Activated effector memory CD4-positive, alpha-beta T cell treated with Interleukin-2 at 50 U/mL for 16 hours (primary cell): Measurements from ENCODE around the gene ATP8A2.

ENCODE experiments used
- DNase-seq: peaks from one replicate; pipeline ENCODE4 v3.0.0-alpha.2; 2020

ATP8A2 gene

GRCh38 chr13:25689539-25689938, 317.8 kb downstream of the ATP8A2 start:
- no peak for DNase-seq

- DNase-seq: no peak
Observed at GRCh38 chr13:25690582-25690981, 318.8 kb downstream of the ATP8A2 start.

GRCh38 chr13:25691654-25692053, 319.9 kb downstream of the ATP8A2 start:
- no peak for DNase-seq

GRCh38 chr13:25692099-25692498, 320.3 kb downstream of the ATP8A2 start:
- no peak for DNase-seq

GRCh38 chr13:25699056-25699455, 327.3 kb downstream of the ATP8A2 start:
- no peak for DNase-seq

GRCh38 chr13:25699600-25699999, 327.8 kb downstream of the ATP8A2 start:
- DNase-seq: no peak

GRCh38 chr13:25701304-25701703, 329.5 kb downstream of the ATP8A2 start:
- no peak for DNase-seq

GRCh38 chr13:25702386-25702785, 330.6 kb downstream of the ATP8A2 start:
- DNase-seq: no peak

GRCh38 chr13:25707726-25708125, 336.0 kb downstream of the ATP8A2 start:
- DNase-seq: no peak

GRCh38 chr13:25708268-25708667, 336.5 kb downstream of the ATP8A2 start:
- DNase-seq: no peak

GRCh38 chr13:25709088-25709487, 337.3 kb downstream of the ATP8A2 start:
- no peak for DNase-seq

- no peak for DNase-seq
Observed at GRCh38 chr13:25715760-25716159, 344.0 kb downstream of the ATP8A2 start.

- DNase-seq: no peak
Observed at GRCh38 chr13:25717666-25718197, 346.0 kb downstream of the ATP8A2 start.

GRCh38 chr13:25719666-25720065, 347.9 kb downstream of the ATP8A2 start:
- no peak for DNase-seq

- no peak for DNase-seq
Observed at GRCh38 chr13:25722893-25723292, 351.1 kb downstream of the ATP8A2 start.

- DNase-seq: no peak
Observed at GRCh38 chr13:25725104-25725503, 353.3 kb downstream of the ATP8A2 start.

GRCh38 chr13:25727250-25727649, 355.5 kb downstream of the ATP8A2 start:
- DNase-seq: no peak

GRCh38 chr13:25727810-25728209, 356.0 kb downstream of the ATP8A2 start:
- DNase-seq: no peak

GRCh38 chr13:25729201-25729600, 357.4 kb downstream of the ATP8A2 start:
- no peak for DNase-seq

GRCh38 chr13:25731037-25731436, 359.3 kb downstream of the ATP8A2 start:
- DNase-seq: no peak

- DNase-seq: no peak
Observed at GRCh38 chr13:25731536-25731935, 359.8 kb downstream of the ATP8A2 start.

- DNase-seq: no peak
Observed at GRCh38 chr13:25732111-25732865, 360.5 kb downstream of the ATP8A2 start.

GRCh38 chr13:25733001-25733491, 361.3 kb downstream of the ATP8A2 start:
- DNase-seq: no peak

- no peak for DNase-seq
Observed at GRCh38 chr13:25733696-25734435, 362.1 kb downstream of the ATP8A2 start.
